B cell (primary cell): ENCODE measurements around the gene LAMA4. TPM values are rescaled to one million over a fixed set of nuclear protein-coding genes. Genes with fewer than 3 reads are reported as not detected.

Source experiments
- ATAC-seq: fragments of 200-7000 bp; cut with Tn5 transposase; one replicate; pipeline ENCODE4 v1.10.0; 2021; ENCODE audit warnings: low read depth, mild to moderate bottlenecking, moderate number of reproducible peaks, moderate library complexity
- CTCF ChIA-PET: fragments of 350-600 bp; sonication (Branson Sonifier 250); formaldehyde crosslinking; loops from one replicate; lab custom pipeline; 2021; ENCODE audit warnings: antibody characterized with exemption, inconsistent platforms; lab: Charles Lee
- POLR2A ChIA-PET: fragments of 350-600 bp; sonication (Branson Sonifier 250); formaldehyde crosslinking; loops from one replicate; lab custom pipeline; 2021; ENCODE audit warnings: antibody characterized with exemption; lab: Charles Lee
- DNase-seq: peaks from one replicate; pipeline ENCODE4 v3.0.0; 2013
- H2AFZ ChIP-seq: 2 replicates; pipeline ENCODE4 v1.6.1; 2012; ENCODE audit warnings: mild to moderate bottlenecking, low read depth, low read length; ENCODE audit not compliant: insufficient read depth, poor library complexity, severe bottlenecking
- H3K27ac ChIP-seq, 2 donors: 1 replicate in 1 of 2; 2 replicates in 1 of 2; pipeline ENCODE4 v1.5.1; 2012 to 2013; ENCODE audit warnings: low read length in 2 of 2, mild to moderate bottlenecking in 2 of 2, moderate library complexity in 1 of 2
- H3K27me3 ChIP-seq, 4 experiments: fragments of 200-600 bp in 1 of 4; sonication (generic) in 1 of 4; replicated peaks in 1 of 4; 1 replicate in 2 of 4; 2 replicates in 2 of 4; pipeline versions ENCODE4 v1.6.1 to v1.7.0; 2013 to 2016; ENCODE audit warnings: low read length in 3 of 4, mild to moderate bottlenecking in 2 of 4, mixed read lengths in 1 of 4, moderate library complexity in 1 of 4; ENCODE audit not compliant: insufficient read depth in 4 of 4, control insufficient read depth in 3 of 4; ENCODE audit errors: control extremely low read depth in 1 of 4
- H3K36me3 ChIP-seq, 2 experiments: replicated peaks in 1 of 2; 1 replicate in 1 of 2; 2 replicates in 1 of 2; pipeline versions ENCODE4 v1.6.1 to v1.7.1; 2013; ENCODE audit warnings: low read length in 1 of 2; ENCODE audit not compliant: insufficient read depth in 2 of 2, control insufficient read depth in 1 of 2; ENCODE audit errors: control extremely low read depth in 1 of 2, extremely low read depth in 1 of 2
- H3K4me1 ChIP-seq, 2 donors: fragments of 200-600 bp in 1 of 2; sonication (generic) in 1 of 2; 1 replicate in 1 of 2; 2 replicates in 1 of 2; pipeline versions ENCODE4 v1.5.1 to v1.6.1; 2013 to 2017; ENCODE audit warnings: low read length in 2 of 2; ENCODE audit not compliant: control insufficient read depth in 2 of 2, insufficient read depth in 2 of 2
- H3K4me2 ChIP-seq: replicated peaks from 2 replicates; pipeline ENCODE3; 2012; ENCODE audit warnings: mild to moderate bottlenecking, low read depth, low read length; ENCODE audit not compliant: poor library complexity, severe bottlenecking
- H3K4me3 ChIP-seq, 5 experiments: fragments of 200-600 bp in 1 of 5; sonication (generic) in 1 of 5; 1 replicate in 3 of 5; 2 replicates in 2 of 5; pipeline versions ENCODE4 v1.5.1 to v1.7.0; 2011 to 2016; ENCODE audit warnings: low read length in 4 of 5, mild to moderate bottlenecking in 4 of 5, low read depth in 2 of 5, control low read depth in 1 of 5, moderate library complexity in 1 of 5; ENCODE audit not compliant: insufficient read depth in 1 of 5; ENCODE audit errors: control extremely low read depth in 1 of 5, extremely low read depth in 1 of 5
- H3K79me2 ChIP-seq: fragments of 200-600 bp; sonication (generic); one replicate; pipeline ENCODE4 v1.6.0; 2016; ENCODE audit warnings: low read length; ENCODE audit not compliant: control insufficient read depth, insufficient read depth
- H3K9ac ChIP-seq: fragments of 200-600 bp; sonication (generic); 2 replicates; pipeline ENCODE4 v1.6.1; 2017; ENCODE audit warnings: mild to moderate bottlenecking, low read length, moderate library complexity
- H3K9me3 ChIP-seq, 3 donors: one replicate each; pipeline versions ENCODE4 v1.6.1 to v1.7.1; 2013; ENCODE audit warnings: low read length in 2 of 3; ENCODE audit not compliant: control insufficient read depth in 2 of 3, insufficient read depth in 1 of 3; ENCODE audit errors: control extremely low read depth in 1 of 3
- H4K20me1 ChIP-seq: 2 replicates; pipeline ENCODE4 v1.6.0; 2012; ENCODE audit warnings: mild to moderate bottlenecking, low read length; ENCODE audit not compliant: insufficient read depth, control insufficient read depth, poor library complexity, severe bottlenecking
- H3K27ac Mint-ChIP-seq: one replicate; pipeline ENCODE4 v1.8.0; 2021; ENCODE audit warnings: mixed read lengths
- H3K27me3 Mint-ChIP-seq: one replicate; pipeline ENCODE4 v1.8.0; 2021; ENCODE audit warnings: mixed read lengths
- H3K4me1 Mint-ChIP-seq: one replicate; pipeline ENCODE4 v1.8.0; 2021; ENCODE audit warnings: mixed read lengths
- H3K4me3 Mint-ChIP-seq: one replicate; pipeline ENCODE4 v1.8.0; 2021; ENCODE audit warnings: mixed read lengths
- H3K9me3 Mint-ChIP-seq: one replicate; pipeline ENCODE4 v1.8.0; 2022; ENCODE audit warnings: mixed read lengths; ENCODE audit not compliant: insufficient read depth
- EZH2 ChIP-seq: IDR thresholded peaks from 2 replicates; pipeline ENCODE4 v1.6.1; 2012; ENCODE audit warnings: borderline replicate concordance, low read depth, mild to moderate bottlenecking, moderate library complexity, low read length; ENCODE audit not compliant: insufficient read depth, poor library complexity, severe bottlenecking
- WGBS: methylation state at CpG from one replicate; pipeline ENCODE4 v1.1.5; 2013; ENCODE audit warnings: missing lambda C conversion rate; ENCODE audit not compliant: insufficient coverage; 5-methylcytosine and 5-hydroxymethylcytosine counted together
- intact Hi-C: fragments of 100-400 bp; cut with micrococcal nuclease; formaldehyde crosslinking; loops from one replicate; pipeline ENCODE4 v1.10.0; 2022
- polyA plus RNA-seq: library from polyadenylated mRNA; depleted of rRNA; stranded (reverse); fragments of >200 nt; gene quantifications from 2 replicates; pipeline ENCODE4 v1.2.3, GENCODE V29; 2012
- total RNA-seq, 2 donors: library from RNA; stranded (reverse); fragments of 120-200 nt in 1 of 2; gene quantifications; 1 replicate in 1 of 2; 2 replicates in 1 of 2; pipeline versions ENCODE4 v1.2.3 to v1.2.4, GENCODE V29; 2013 to 2022
- TF ChIP-seq, protein P1 (sequence below): fragments of 200-600 bp; IDR thresholded peaks from one replicate; pipeline ENCODE4 v1.8.0; 2022; ENCODE audit warnings: antibody characterized with exemption, mild to moderate bottlenecking

Gene LAMA4
- total and polyA plus RNA-seq, 2 donors (not counting 1 experiment from before 2014, with no cell fraction given): not detected

DNA sequence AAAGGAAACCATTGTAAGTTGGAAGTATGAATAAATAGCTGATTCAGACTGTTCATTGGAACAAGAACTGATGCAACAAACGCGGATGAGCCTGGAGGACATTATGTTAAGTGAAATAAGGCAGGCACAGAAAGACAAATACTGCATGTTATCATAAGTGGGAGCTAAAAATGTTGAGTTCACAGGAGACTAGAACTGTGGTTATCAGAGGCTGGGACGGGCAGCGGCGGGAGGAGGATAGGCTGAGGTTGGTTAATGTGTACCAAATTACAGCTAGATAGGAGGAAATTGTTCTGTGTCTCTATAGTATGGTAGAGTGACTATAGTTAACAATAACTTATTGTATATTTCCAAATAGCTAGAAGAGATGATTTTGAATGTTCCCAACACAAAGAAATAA, 126.2 kb downstream of the LAMA4 start:
- Histone ChIP-seq H3K79me2 (no peaks in the 10 kb centered on the region), H3K27ac (no peak overlapping the region), H3K9me3 (no peaks in the 10 kb centered on the region), H3K4me3 (no peak overlapping the region), H2AFZ (no peak overlapping the region), H3K36me3 (no peaks in the 10 kb centered on the region), H3K4me2 (no peak overlapping the region), H3K4me1 (no peaks in the 10 kb centered on the region), H3K27me3 (peaks cover 0 to 5% (median 0%) of the 10 kb centered on the region in 4 experiments), H3K9ac (no peak overlapping the region), H4K20me1 (no peaks in the 10 kb centered on the region)
- 97% methylated on average over 5 of the region's 5 CpGs for WGBS
- TF ChIP-seq EZH2: no peak
- TF ChIP-seq, protein P1, sequence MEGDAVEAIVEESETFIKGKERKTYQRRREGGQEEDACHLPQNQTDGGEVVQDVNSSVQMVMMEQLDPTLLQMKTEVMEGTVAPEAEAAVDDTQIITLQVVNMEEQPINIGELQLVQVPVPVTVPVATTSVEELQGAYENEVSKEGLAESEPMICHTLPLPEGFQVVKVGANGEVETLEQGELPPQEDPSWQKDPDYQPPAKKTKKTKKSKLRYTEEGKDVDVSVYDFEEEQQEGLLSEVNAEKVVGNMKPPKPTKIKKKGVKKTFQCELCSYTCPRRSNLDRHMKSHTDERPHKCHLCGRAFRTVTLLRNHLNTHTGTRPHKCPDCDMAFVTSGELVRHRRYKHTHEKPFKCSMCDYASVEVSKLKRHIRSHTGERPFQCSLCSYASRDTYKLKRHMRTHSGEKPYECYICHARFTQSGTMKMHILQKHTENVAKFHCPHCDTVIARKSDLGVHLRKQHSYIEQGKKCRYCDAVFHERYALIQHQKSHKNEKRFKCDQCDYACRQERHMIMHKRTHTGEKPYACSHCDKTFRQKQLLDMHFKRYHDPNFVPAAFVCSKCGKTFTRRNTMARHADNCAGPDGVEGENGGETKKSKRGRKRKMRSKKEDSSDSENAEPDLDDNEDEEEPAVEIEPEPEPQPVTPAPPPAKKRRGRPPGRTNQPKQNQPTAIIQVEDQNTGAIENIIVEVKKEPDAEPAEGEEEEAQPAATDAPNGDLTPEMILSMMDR: no peak
- Mint-ChIP-seq H3K27ac (no peak overlapping the region), H3K9me3 (no peaks in the 10 kb centered on the region), H3K4me3 (no peak overlapping the region), H3K27me3 (peaks cover 31% of the 10 kb centered on the region), H3K4me1 (no peaks in the 10 kb centered on the region)
- POLR2A ChIA-PET: no interaction called here
- CTCF ChIA-PET: no interaction called here
- no peak for ATAC-seq
- intact Hi-C loops: no loop called here
- DNase-seq: no peak

DNA sequence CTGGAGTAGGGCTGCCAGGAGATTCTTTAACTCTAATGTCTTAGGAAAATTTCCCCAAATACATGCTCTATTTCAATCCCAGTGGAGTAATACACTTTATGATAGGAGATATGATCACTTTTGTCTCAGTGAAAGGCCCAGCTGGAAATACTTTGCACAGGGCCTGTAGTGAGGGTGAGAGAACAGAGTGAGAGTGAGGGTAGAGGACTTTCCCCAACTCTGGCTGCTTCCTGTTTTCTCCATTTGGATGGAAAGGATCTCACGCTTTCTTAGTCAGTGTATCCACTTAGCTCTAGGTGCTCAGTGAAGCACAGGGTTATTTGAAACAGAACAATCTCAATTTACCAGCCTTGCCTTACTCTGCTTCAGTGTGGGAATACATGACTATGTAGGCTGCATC, 130.4 kb downstream of the LAMA4 start:
- ChIA-PET CTCF (interaction anchor here (0.7 kb wide), 2 partner anchors 63 to 938 kb away, joined by 3 read pairs; no protein-coding TSS in a partner anchor), POLR2A (no interaction called here)
- no peak overlapping the region for H3K27ac Mint-ChIP-seq
- DNase-seq (no peak), ATAC-seq (no peak)
- TF ChIP-seq, protein P1: no peak
- no peak for TF ChIP-seq EZH2
- no peaks in the 10 kb centered on the region for H4K20me1 ChIP-seq
- no peak overlapping the region for H3K4me3 ChIP-seq
- no peak overlapping the region for H3K27ac ChIP-seq
- H3K9me3 ChIP-seq: no peaks in the 10 kb centered on the region
- H3K79me2 ChIP-seq: no peaks in the 10 kb centered on the region
- intact Hi-C loops: no loop called here
- no peak overlapping the region for H3K4me2 ChIP-seq
- WGBS: 80% methylated on average over 1 of the region's 1 CpG
- H3K4me3 Mint-ChIP-seq: no peak overlapping the region
- no peak overlapping the region for H2AFZ ChIP-seq
- no peaks in the 10 kb centered on the region for H3K9me3 Mint-ChIP-seq
- no peaks in the 10 kb centered on the region for H3K4me1 Mint-ChIP-seq
- H3K27me3 ChIP-seq: no peaks in the 10 kb centered on the region
- H3K36me3 ChIP-seq: no peaks in the 10 kb centered on the region
- no peak overlapping the region for H3K9ac ChIP-seq
- H3K27me3 Mint-ChIP-seq: peaks cover 19% of the 10 kb centered on the region
- no peaks in the 10 kb centered on the region for H3K4me1 ChIP-seq
